Measurements from ENCODE around the gene EPHB4.
"Not testable (repeated sequence)": the region's sequence is repeated elsewhere in the genome, so short reads cannot be mapped to it uniquely, and the experiment has no call there.

Gene EPHB4

DNA sequence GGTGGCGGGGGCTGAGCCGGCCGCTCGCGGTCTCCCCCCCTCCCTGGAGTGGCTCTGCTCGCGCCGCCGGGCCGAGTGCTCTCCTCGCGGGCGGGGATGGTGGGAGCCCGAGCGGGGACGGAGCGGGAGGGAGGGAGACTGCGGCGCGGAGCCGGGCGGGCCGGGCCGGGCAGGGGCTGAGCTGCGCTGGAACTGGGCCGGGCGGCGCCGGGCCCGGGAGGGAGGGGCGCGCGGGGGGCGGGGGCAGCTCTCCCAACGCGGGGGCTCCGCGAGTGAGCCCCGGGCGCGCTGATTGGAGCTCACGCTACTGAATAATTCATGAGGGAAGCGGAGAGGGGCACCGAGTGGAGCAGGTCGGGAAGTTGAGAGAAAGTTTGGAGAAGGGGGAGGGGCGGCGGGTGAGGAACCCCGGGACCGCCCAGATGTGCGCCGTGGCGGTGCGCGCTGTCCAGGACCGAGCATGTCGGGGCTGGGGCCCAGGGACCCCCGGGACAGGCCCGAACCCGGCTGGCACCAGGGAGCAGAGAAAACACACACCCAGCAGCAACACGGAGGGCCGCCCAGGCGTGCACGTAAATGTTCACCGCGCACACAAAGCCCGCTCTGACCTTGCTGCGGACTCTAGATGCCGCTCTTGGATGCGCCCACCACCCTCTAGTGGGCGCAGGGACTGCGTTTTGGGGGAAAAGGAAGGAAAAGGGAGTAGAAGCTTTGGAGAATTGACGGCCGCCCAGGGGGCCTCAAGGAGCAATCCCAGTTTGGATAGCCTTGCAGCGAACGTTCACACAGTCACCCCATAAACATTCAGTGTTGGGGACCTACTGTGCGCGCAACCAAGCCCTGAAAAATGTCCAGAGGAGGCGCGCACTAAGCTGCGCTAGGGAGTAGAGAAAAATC is at the start of gene EPHB4:
Gene EPHB4 (minus strand): TSS at position 194 of the 897 bp plus-strand sequence. CDS start 493 bp downstream, outside the sequence.
- DNase-seq (ENCODE audit: low read depth) = peak; percentile 81

DNA sequence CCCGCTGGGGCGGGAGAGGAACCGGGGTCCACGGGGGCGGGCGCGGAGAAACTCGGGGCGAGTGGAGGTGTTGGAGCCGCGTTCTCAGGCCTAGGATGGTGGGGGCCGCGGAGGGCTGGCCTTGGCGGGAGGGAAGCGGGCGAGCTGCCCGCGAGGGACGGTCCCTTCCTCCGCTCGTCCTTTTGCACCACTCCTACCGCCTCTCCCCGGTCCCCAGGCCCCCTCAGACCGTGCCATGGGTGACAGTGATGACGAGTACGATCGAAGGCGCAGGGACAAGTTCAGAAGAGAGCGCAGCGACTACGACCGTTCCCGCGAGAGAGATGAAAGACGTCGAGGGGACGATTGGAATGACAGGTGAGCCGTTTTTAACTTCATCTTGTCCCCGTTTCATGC is 48.0 kb upstream of the EPHB4 start:
- peak; percentile 51 for DNase-seq (ENCODE audit: low read depth)

DNA sequence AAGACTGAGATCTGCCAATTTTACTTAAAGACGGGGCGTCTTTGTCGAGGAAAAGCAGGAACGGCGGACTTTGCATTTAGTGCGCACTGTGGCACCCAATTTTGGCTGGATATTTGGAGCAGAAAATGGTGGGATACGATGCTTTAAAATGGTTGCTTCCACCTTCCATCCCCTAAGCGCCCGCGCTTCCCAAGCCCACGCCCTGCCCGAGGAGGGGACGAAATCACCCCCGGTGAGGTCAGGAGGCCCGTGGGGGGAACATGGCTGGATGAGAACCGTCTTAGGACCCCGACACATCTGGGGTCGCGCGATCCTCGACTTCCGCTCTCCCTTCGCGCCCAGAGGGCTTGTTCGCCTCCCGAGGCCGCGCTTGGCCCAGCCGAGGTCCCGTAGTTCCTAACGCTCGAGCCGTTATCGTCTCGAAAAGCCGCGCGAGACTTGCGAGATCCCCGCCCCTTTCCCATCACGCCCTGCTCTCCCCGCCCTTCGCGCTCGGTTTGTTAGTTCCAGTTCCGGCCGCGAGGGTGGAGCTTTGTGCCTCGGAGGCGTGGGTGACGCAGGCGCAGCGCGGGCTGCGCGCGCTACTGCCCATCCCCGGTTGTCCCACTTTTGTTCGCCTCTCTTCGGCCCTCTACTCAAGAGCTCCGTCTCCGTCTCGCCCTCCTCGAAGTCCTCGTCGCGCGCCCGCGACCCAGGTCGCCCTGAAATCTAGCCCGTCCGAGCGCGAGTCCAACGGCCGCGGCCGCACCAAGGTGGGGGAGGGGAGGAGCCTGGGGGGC is 47.4 kb upstream of the EPHB4 start, which contains the start of gene SRRT:
Gene SRRT (plus strand): TSS at position 527 of the 779 bp plus-strand sequence. CDS start 488 bp downstream, outside the sequence.
- DNase-seq (ENCODE audit: low read depth) = peak; percentile 98

DNA sequence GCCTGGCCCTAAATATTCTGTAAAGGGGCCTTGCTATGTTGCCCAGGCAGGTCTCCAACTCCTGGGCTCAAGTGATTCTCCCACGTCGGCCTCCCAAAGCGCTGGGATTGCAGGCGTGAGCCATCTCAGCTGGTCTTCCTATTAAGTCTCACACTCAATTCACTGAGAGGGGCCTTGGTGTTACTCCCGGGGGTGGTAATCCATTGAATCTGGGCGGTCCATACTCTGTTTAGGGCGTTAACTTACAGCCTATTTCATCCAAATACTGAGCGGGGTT is 46.9 kb upstream of the EPHB4 start:
- DNase-seq (ENCODE audit: low read depth) = no peak

DNA sequence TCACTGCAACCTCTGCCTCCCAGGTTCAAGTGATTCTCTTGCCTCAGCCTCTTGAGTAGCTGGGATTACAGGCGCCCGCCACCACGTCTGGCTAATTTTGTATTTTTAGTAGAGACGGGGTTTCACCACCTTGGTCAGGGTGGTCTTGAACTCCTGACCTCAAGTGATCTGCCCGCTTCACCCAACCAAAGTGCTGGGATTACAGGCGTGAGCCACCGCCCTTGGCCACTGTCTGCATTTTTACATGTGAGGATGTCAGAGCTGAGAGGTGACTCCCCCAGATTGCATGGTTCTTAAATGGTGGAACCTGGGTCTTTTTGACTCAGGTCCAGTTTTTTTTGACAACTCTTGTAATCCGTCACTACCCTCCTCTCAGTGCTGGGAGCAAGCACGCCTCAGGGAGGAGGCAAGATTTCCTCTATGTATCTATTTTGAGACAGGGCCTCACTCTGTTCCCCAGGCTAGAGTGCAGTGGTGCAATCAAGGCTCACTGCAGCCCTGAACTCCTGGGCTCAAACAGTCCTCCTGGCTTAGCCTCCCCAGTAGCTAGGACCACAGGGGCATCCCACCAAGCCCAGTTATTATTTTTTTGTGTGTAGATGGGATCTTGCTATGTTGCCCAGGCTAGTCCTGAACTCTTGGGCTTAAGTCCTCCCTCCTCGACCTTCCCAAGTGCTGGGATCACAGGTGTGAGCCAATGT is 46.4 kb upstream of the EPHB4 start:
- DNase-seq (ENCODE audit: low read depth) = no peak

DNA sequence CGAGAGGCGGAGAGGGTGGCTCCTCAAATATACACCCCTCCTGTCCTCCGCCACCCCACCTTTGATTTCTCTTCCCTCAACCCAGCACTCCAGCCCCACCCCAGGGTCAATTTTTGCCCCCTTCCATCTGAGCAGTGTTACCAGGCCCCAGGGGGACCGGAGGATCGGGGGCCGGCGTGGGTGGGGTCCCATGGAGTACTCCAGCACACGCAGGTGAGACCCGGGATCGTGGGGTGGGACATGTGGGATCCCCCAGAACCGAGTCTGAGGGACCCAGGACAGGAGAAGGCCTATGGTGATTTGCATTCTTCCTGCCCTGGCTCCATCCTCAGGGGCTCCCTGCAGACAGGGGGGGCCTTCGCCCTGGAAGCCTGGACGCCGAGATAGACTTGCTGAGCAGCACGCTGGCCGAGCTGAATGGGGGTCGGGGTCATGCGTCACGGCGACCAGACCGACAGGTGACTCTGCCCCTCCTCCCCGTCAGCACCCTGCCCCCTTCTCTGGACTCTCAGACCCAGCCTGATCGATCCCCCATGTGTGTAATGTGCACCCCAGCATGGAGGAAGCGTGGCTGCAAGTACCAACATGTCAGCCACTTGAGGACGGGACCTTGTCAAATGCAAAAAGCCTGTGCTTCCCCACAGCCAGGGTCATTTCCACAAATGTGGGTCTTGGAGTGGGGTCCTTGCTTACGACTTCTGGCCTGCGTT is 40.6 kb upstream of the EPHB4 start:
- DNase-seq (ENCODE audit: low read depth) = peak; percentile 36

DNA sequence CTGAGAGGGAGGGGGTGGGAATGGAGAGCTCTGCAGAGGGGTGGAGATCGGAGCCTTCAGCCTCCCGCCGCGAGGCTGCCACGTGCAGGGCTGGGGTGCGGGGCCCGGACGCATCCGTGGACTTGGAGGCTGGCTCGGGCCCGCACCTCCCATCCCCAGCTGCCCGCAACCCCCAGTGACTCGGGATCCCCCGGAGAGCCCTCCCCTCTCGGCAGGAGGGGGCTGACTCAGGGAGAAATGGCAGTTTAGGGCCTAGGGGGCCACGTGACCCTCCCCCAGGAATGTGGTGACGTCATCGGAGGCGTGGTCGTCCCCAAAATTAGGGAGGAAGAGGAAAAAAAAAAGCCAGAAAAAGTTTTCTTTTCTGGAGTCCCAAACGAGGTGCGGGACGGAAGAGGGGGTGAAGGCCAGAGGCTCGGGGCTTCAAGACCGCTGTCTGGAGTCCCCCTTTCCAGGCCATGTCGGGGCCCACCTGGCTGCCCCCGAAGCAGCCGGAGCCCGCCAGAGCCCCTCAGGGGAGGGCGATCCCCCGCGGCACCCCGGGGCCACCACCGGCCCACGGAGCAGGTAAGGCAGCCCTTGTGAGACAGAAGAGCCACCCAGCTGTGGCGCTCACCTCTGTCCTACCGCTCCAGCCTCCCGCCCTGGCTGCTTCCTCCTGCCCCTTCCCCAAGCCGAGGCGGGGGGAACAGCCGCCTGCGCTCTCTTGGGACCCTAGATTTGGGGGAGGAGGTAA is 39.9 kb upstream of the EPHB4 start, which contains the start of gene TRIP6:
Gene TRIP6 (plus strand): TSS at position 348 of the 736 bp plus-strand sequence. CDS start 111 bp downstream, at position 459.
- peak; percentile 92 for DNase-seq (ENCODE audit: low read depth)

DNA sequence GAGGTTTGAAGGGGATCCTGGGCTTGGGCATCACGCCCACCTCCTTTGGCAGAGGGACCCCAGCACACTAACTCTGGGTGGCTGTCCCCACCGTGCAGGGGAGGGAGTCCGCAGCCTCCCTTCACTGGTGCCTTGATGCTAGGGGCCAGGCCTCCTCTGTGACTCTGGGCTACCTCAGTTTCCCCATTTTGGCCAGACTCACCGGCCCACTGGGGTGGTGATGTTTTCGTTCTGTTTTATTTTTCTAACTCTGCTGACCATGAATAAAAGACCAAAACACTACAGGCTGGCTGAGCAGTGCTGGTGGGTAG is 39.4 kb upstream of the EPHB4 start:
- DNase-seq (ENCODE audit: low read depth) = no peak

DNA sequence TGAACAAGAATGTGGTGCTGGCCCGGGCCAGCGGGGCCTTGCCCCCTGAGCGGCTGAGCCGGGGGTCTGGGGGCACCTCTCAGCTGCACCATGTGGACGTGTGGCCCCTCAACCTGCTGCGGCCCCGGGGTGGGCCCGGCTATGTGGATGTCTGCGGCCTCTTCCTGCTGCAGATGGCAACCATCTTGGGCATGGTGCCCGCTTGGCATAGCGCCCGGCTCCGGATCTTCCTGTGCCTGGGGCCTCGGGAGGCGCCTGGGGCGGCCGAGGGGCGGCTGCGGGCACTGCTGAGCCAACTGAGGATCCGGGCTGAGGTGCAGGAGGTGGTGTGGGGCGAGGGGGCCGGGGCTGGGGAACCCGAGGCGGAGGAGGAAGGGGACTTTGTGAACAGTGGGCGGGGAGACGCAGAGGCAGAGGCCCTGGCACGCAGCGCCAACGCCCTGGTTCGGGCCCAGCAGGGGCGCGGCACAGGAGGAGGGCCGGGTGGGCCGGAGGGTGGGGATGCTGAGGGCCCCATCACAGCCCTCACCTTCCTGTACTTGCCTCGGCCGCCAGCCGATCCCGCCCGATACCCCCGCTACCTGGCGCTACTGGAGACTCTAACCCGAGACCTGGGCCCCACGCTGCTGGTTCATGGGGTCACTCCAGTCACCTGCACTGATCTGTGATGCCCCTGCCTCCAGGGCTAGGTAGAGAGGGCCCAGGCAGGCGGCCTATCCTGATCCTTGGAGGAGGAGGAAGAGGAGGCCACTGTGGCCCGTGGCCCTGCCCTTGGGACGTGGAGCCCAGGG is 38.8 kb upstream of the EPHB4 start:
- peak; percentile 30 for DNase-seq (ENCODE audit: low read depth)

DNA sequence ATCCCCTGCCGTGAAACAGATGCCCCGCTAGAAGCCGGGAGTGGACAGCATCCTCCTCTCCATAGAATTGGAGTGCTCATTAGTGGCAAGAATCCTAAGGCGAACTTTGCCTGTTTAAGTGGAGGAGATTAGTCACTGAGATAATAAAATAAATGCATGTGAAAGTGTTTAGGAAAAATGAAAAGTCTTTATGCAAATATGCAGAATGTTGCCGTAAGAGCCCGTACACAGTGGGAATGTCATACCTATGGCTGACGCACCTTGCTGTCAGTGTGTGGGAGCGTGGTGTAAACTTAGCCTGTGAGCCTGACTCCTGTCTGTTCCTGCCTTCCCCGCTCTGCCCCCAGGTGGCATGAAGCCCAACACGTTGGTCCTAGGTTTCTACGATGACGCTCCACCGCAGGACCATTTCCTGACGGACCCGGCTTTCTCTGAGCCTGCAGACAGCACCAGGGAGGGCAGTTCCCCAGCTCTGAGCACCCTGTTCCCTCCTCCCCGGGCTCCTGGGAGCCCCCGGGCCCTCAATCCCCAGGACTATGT is 38.1 kb upstream of the EPHB4 start:
- DNase-seq (ENCODE audit: low read depth) = peak; percentile 48

DNA sequence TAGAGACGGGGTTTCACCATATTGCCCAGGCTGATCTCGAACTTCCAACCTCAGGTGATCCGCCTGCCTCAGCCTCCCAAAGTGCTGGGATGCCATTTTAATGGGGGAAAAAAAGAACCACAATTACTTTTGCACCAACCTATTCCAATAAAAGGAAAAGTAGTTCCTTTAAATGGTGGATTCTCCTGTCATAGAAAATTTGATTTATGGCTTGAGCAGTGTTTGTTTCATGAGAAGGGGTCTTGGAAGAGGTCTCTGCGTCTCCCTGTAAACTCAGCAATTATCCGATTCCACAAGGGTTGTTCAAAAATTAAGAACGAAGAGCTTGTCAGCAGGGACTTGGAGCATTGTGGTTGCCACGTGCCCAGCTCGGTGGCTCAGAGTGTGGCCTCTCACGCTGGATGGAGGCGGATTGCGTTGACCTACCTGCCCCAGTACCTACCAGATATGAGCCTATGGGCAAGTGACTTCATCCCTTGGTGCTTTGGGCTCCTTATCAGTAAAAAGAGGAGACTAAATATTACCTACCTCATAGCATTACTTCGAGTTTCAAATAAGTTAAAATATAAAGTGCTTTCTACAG is 37.0 kb upstream of the EPHB4 start:
- no peak for DNase-seq (ENCODE audit: low read depth)

DNA sequence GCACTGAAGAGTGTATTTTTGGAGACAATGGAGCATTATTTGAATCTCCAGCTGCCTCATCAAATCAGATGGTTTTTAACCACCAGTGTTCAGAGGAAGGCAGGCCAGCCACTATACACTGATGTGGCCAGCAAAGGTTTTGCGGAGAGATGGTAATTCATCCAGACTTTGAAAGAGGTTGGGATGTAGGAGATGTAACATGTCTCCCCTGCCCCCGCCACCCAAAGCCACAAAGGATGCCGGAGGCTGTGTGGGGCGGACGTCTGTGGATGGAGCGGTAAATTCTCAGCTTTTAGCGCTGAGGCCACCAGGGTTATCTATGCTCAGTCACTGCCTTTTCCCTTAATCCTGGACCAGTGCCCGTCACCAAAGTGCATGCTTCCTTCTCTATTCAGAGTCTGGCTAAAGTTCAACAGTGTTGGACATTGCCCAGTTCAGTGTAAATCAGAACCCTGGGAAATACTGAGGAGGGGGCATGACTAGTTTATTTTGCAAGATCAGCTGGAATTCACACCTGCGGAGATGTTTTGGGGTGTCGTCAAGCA is 36.2 kb upstream of the EPHB4 start:
- no peak for DNase-seq (ENCODE audit: low read depth)

DNA sequence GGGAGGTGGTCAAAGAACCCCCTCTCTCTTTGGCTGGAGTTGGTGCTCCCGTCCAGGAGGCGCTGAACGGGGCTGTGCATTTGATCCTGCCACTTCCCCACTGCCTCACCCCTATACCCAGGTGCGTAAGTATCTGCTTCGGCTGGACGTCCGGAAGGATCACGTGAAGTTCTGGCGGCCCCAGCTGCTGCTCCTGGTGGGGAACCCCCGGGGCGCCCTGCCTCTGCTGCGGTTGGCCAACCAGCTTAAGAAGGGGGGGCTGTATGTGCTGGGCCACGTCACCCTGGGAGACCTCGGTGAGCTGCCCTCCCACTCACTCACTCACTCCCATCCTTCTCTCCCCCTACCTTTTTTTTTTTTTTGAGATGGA is 34.3 kb upstream of the EPHB4 start:
- no peak for DNase-seq (ENCODE audit: low read depth)

DNA sequence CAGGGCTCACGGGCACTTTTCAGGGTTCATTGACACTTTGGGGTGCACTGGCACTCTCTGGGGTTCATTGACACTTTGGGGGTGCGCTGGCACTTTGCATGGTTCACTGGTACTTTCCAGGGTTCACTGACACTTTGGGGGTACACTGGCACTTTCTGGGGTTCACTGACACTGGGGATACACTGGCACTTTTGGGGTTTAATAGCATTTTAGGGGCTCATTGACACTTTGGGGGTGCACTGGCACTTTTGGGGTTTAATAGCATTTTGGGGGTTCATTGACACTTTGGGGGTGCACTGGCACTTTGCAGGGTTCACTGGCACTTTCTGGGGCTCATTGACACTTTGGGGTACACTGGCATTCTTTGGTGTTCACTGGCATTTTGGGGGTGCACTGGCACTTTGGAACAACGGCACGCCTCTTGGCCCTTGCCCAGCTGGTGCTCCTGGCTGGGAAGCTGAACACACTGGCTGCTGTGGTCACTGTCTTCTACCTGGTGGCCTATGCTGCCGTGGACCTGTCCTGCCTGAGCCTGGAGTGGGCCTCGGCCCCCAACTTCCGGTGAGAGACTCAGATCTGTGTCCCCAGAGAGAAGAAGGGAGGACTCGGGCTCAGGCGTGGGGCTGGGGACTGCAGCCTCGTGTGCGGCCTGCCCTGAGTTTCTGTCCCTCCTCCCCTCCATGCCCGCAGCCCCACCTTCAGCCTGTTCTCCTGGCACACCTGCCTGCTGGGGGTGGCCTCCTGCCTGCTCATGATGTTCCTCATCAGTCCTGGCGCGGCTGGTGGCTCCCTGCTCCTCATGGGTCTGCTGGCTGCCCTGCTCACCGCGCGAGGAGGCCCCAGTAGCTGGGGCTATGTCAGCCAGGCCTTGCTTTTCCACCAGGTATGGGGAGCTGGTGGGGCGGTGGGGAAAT is 33.6 kb upstream of the EPHB4 start:
- DNase-seq (ENCODE audit: low read depth) = no peak

DNA sequence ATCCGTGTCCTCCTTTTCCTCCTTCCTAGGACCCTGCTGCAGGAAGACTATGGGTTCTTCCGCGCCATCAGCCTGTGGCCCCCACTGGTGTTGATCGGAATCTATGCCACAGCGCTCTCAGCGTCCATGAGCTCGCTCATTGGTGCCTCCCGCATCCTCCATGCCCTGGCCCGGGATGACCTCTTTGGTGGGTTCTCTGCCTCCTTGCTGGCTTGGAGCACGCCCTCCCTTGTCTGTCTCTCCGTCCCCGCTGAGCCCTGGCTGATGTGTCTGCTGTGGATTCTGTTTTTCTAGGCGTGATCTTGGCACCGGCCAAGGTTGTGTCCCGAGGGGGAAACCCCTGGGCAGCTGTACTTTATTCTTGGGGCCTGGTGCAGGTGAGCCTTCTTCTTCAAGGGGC is 32.5 kb upstream of the EPHB4 start:
- no peak for DNase-seq (ENCODE audit: low read depth)

DNA sequence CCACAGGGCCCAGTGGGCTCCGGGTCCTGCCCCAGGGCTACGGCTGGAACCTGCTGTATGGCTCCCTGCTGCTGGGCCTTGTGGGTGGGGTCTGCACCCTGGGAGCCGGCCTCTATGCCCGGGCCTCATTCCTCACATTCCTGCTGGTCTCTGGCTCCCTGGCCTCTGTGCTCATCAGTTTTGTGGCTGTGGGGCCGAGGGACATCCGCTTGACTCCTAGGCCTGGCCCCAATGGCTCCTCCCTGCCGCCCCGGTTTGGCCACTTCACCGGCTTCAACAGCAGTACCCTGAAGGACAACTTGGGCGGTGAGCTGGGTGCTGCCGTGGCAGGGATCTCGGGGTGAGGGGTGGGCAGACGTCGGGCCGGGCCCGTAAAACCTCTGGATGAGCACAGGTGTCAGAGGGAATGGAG is 29.6 kb upstream of the EPHB4 start:
- no peak for DNase-seq (ENCODE audit: low read depth)

DNA sequence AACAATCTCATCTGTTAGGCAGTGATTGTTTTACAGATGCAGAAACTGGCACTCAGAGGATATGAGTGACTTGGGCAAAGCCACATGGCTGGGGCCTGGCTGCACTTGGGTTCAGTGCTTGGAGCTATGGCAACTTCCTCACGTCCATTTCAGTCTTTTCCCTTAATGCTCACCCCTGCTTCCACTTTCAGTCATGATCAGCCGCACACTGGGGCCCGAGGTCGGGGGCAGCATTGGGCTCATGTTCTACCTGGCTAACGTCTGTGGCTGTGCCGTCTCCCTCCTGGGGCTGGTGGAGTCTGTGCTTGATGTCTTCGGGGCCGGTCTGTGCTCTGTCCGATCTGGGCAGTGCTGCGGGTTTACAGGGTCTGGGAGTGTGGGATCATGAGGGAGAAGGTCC is 28.2 kb upstream of the EPHB4 start:
- DNase-seq (ENCODE audit: low read depth) = no peak

DNA sequence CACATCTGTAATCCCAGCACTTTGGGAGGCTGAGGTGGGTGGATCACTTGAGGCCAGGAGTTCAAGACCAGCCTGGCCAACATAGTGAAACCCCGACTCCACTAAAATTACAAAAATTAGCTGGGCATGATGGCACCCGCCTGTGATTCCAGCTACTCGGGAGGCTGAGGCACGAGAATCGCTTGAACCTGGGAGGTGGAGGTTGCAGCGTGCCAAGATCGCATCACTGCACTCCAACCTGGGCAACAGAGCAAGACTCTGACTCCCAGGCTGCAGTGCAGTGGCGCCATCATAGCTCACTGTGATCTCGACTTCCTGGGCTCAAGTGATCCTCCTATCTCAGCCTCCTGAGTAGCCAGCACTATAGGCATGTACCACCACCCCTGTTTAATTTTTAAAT is 27.6 kb upstream of the EPHB4 start:
- not testable (repeated sequence) for DNase-seq (ENCODE audit: low read depth)
